ENCODE results near the gene TDRD7.

DNA sequence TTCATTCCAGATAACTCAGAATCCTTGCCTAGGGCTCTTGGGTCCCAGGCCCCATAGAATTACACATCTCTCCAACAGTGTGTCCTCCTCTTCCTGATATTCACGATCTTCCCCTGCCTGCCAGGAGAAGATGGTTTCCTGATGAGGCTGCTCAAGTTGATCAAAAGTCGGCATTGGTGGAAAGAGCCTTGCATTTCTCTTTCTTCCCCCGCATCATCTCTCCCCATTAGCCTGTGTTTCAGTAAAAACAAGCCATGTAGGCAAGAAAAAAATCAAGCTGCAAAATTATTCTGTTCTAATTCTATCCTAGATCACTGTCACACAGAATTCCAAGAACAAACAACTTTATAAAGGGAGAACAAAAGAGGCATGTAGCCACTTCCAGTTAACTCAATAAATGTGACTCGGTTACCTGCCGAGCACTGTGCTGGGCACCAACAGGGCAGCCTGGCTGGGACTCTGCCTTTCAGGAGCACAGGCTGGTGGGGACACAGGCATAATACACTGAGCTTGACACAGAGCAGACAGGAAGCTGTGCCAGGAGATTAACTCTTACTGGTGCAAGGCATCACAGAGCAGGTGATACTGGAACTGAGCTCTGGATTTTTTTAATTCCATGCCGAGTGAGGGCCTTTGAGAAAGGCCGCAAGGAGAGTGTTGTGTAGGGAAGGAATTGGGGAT, 115.1 kb downstream of the TDRD7 start:
- TF ChIP-seq, protein P1, sequence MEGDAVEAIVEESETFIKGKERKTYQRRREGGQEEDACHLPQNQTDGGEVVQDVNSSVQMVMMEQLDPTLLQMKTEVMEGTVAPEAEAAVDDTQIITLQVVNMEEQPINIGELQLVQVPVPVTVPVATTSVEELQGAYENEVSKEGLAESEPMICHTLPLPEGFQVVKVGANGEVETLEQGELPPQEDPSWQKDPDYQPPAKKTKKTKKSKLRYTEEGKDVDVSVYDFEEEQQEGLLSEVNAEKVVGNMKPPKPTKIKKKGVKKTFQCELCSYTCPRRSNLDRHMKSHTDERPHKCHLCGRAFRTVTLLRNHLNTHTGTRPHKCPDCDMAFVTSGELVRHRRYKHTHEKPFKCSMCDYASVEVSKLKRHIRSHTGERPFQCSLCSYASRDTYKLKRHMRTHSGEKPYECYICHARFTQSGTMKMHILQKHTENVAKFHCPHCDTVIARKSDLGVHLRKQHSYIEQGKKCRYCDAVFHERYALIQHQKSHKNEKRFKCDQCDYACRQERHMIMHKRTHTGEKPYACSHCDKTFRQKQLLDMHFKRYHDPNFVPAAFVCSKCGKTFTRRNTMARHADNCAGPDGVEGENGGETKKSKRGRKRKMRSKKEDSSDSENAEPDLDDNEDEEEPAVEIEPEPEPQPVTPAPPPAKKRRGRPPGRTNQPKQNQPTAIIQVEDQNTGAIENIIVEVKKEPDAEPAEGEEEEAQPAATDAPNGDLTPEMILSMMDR (IDR thresholded peaks at IDR 0.05; ENCODE audit: control extremely low read depth in 1 of 3, insufficient read depth in 1 of 3, low read depth in 1 of 3, low read length in 3 of 3) = no peak
- no peak for TF ChIP-seq SIRT6 (IDR thresholded peaks at IDR 0.05; ENCODE audit: low read length)
- TF ChIP-seq YY1 (IDR thresholded peaks at IDR 0.05; ENCODE audit: low read depth, low read length) = no peak
- TF ChIP-seq POLR2AphosphoS5 (IDR thresholded peaks at IDR 0.05; ENCODE audit: low read depth, low read length) = no peak
- TF ChIP-seq SP1 (IDR thresholded peaks at IDR 0.05; ENCODE audit: low read depth, low read length) = no peak
- no peak for TF ChIP-seq POLR2A (IDR thresholded peaks at IDR 0.05; ENCODE audit: control extremely low read depth in 1 of 2, low read depth in 2 of 2, low read length in 2 of 2)
- TF ChIP-seq KDM1A (IDR thresholded peaks at IDR 0.05; ENCODE audit: borderline replicate concordance, low read length) = no peak

Data from H1 (cell line).